HFF-Myc (cell line): ENCODE results near the gene PNMA5.

Experiments used
- DNase-seq: peaks from one replicate; pipeline ENCODE4 v3.0.0-alpha.2; 2011; ENCODE audit warnings: low read depth; ENCODE audit errors: extremely low read depth
- H3K4me3 ChIP-seq: replicated peaks from 2 replicates; pipeline ENCODE4 v1.5.1; 2011; ENCODE audit warnings: low read depth, mild to moderate bottlenecking, control low read depth, low read length
- CTCF ChIP-seq: IDR thresholded peaks from 2 replicates; pipeline ENCODE4 v1.5.1; 2012; ENCODE audit warnings: mild to moderate bottlenecking, low read depth, low read length, control low read depth; ENCODE audit errors: missing control alignments

PNMA5 gene

GRCh38 chrX:152958047-152958446 lies 35.9 kb downstream of the PNMA5 start:
- TF ChIP-seq CTCF: no peak
- H3K4me3 ChIP-seq: peak overlapping the region; percentile 35
- no peak for DNase-seq

- no peak overlapping the region for H3K4me3 ChIP-seq
- no peak for DNase-seq
- TF ChIP-seq CTCF: no peak
These were observed 43.1 kb downstream of the PNMA5 start for GRCh38 chrX:152950786-152951185.

- H3K4me3 ChIP-seq: no peak overlapping the region
- TF ChIP-seq CTCF: no peak
- DNase-seq: no peak
These were observed 44.8 kb downstream of the PNMA5 start for GRCh38 chrX:152949114-152949513.

- no peak for TF ChIP-seq CTCF
- DNase-seq: no peak
- H3K4me3 ChIP-seq: no peak overlapping the region
These were observed 47.2 kb downstream of the PNMA5 start for GRCh38 chrX:152946681-152947080.

GRCh38 chrX:152945021-152945979 lies 48.6 kb downstream of the PNMA5 start:
- no peak for TF ChIP-seq CTCF
- no peak for DNase-seq
- H3K4me3 ChIP-seq: no peak overlapping the region

- TF ChIP-seq CTCF: no peak
- H3K4me3 ChIP-seq: no peak overlapping the region
- DNase-seq: no peak
These were observed 50.1 kb downstream of the PNMA5 start for GRCh38 chrX:152943826-152944225.
